Measurements from ENCODE around the gene MOB3B.

MOB3B gene

DNA sequence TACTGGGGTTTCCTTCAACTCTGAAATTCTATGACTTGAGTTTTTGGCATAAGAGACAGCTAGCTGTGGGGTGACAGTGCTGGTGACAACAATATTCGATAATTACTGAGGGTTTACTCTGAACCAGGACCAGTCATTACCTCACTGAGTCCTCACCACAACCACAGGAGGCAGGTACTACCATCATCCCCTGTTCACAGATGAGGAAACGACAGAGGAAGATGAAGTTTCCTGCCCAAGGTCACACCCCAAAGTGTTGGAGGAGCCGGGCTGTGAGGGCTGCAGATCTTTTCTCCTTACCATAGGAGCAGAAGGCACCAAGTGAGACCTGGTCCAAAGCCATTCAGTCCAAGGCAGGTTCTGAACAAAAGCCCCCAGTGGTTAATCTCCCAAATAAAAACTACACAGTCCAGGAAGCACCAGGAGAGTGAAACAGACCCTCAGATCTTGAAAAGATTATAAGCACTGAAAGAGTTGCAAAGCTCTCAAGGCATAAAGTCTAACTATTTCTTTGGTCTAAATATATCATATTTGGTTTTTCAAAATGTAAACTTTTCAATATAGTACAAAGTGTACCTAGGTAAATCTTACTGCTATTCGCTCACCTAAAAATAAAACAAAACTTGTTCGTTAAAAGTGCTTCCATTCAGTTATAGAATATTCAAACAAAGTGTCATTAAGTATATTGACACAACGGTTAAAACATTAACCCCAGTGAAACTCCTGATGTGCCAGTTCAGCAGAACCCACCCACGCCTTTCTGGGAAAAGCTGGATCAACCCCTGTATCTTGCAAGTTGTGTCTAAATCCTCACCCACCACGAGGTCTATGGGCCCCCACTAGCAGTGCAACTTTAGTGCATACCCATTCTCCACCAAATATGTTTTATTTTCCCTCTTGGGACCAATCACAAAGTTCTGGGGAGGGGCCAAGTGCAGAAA lies 150.0 kb downstream of the MOB3B start:
- no peak for TF ChIP-seq TCF4 (CRISPR knock-in tag; IDR thresholded peaks at IDR 0.05; ENCODE audit: borderline replicate concordance)
- ATAC-seq: no peak

GRCh38 chr9:27377811-27378456 lies 151.7 kb downstream of the MOB3B start:
- no peak for ATAC-seq
- TF ChIP-seq RARB (CRISPR knock-in tag; IDR thresholded peaks at IDR 0.05): no peak
- TF ChIP-seq, protein P1, sequence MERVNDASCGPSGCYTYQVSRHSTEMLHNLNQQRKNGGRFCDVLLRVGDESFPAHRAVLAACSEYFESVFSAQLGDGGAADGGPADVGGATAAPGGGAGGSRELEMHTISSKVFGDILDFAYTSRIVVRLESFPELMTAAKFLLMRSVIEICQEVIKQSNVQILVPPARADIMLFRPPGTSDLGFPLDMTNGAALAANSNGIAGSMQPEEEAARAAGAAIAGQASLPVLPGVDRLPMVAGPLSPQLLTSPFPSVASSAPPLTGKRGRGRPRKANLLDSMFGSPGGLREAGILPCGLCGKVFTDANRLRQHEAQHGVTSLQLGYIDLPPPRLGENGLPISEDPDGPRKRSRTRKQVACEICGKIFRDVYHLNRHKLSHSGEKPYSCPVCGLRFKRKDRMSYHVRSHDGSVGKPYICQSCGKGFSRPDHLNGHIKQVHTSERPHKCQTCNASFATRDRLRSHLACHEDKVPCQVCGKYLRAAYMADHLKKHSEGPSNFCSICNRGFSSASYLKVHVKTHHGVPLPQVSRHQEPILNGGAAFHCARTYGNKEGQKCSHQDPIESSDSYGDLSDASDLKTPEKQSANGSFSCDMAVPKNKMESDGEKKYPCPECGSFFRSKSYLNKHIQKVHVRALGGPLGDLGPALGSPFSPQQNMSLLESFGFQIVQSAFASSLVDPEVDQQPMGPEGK (CRISPR knock-in tag; IDR thresholded peaks at IDR 0.05; ENCODE audit: borderline replicate concordance): no peak
- no peak for TF ChIP-seq ARNTL (CRISPR knock-in tag; IDR thresholded peaks at IDR 0.05; ENCODE audit: borderline replicate concordance, low read depth)
- TF ChIP-seq ZNF565 (CRISPR knock-in tag; conservative IDR thresholded peaks at IDR 0.05; ENCODE audit: low read depth): no peak
- no peak for TF ChIP-seq TCF4 (CRISPR knock-in tag; IDR thresholded peaks at IDR 0.05; ENCODE audit: borderline replicate concordance)
- TF ChIP-seq ISL1 (CRISPR knock-in tag; IDR thresholded peaks at IDR 0.05): no peak
- no peak for TF ChIP-seq GLIS3 (CRISPR knock-in tag; IDR thresholded peaks at IDR 0.05)

DNA sequence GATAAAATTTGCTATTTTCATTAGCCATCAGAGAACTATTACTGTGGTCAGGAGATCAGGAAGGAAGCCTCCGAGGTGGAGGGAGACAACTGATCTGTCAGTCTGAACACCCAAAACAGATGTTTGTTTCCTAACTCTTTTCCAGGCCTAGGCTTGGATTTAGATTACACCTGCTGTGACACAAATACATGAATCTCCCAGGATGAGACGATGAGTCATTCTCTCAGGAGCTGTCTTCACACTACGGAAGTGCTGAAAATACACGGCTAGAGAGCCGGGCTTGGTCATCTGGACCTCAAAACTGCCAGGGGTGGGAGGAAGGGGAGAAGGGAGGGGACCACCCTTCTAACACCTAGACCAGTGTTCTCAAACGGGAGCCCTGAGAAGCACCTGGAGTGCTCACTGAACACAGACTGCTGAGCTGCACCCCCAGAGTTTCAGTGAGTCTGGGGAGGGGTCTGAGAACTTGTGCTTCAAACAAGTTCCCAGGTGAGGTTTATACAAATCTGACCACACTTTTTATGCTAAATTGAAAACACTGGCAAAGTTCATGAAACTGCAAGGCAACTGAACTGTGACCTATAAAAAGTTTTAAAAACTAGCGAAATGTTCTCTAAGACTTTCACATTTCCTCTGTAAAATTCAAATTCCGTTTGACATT lies 152.3 kb downstream of the MOB3B start:
- TF ChIP-seq ZFP30 (CRISPR knock-in tag; IDR thresholded peaks at IDR 0.05): no peak
- no peak for TF ChIP-seq SNAI2 (CRISPR knock-in tag; IDR thresholded peaks at IDR 0.05)
- no peak for TF ChIP-seq ZNF70 (CRISPR knock-in tag; IDR thresholded peaks at IDR 0.05)
- TF ChIP-seq ESRRG (CRISPR knock-in tag; IDR thresholded peaks at IDR 0.05): no peak
- TF ChIP-seq, protein P2, sequence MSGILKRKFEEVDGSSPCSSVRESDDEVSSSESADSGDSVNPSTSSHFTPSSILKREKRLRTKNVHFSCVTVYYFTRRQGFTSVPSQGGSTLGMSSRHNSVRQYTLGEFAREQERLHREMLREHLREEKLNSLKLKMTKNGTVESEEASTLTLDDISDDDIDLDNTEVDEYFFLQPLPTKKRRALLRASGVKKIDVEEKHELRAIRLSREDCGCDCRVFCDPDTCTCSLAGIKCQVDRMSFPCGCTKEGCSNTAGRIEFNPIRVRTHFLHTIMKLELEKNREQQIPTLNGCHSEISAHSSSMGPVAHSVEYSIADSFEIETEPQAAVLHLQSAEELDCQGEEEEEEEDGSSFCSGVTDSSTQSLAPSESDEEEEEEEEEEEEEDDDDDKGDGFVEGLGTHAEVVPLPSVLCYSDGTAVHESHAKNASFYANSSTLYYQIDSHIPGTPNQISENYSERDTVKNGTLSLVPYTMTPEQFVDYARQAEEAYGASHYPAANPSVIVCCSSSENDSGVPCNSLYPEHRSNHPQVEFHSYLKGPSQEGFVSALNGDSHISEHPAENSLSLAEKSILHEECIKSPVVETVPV (CRISPR knock-in tag; IDR thresholded peaks at IDR 0.05): no peak
- no peak for TF ChIP-seq TCF4 (CRISPR knock-in tag; IDR thresholded peaks at IDR 0.05; ENCODE audit: borderline replicate concordance)
- TF ChIP-seq, protein P1 (CRISPR knock-in tag; IDR thresholded peaks at IDR 0.05; ENCODE audit: borderline replicate concordance): no peak
- TF ChIP-seq, protein P3, sequence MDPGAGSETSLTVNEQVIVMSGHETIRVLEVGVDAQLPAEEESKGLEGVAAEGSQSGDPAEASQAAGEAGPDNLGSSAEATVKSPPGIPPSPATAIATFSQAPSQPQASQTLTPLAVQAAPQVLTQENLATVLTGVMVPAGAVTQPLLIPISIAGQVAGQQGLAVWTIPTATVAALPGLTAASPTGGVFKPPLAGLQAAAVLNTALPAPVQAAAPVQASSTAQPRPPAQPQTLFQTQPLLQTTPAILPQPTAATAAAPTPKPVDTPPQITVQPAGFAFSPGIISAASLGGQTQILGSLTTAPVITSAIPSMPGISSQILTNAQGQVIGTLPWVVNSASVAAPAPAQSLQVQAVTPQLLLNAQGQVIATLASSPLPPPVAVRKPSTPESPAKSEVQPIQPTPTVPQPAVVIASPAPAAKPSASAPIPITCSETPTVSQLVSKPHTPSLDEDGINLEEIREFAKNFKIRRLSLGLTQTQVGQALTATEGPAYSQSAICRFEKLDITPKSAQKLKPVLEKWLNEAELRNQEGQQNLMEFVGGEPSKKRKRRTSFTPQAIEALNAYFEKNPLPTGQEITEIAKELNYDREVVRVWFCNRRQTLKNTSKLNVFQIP (CRISPR knock-in tag; IDR thresholded peaks at IDR 0.05; ENCODE audit: borderline replicate concordance, low read depth): no peak
- no peak for TF ChIP-seq GLIS3 (CRISPR knock-in tag; IDR thresholded peaks at IDR 0.05)
- TF ChIP-seq TOX (CRISPR knock-in tag; IDR thresholded peaks at IDR 0.05; ENCODE audit: borderline replicate concordance): no peak
- no peak for TF ChIP-seq ZFP3 (CRISPR knock-in tag; IDR thresholded peaks at IDR 0.05)
- TF ChIP-seq ZNF565 (CRISPR knock-in tag; conservative IDR thresholded peaks at IDR 0.05; ENCODE audit: low read depth): no peak
- no peak for TF ChIP-seq BACH2 (CRISPR knock-in tag; IDR thresholded peaks at IDR 0.05; ENCODE audit: borderline replicate concordance)
- no peak for TF ChIP-seq ISL1 (CRISPR knock-in tag; IDR thresholded peaks at IDR 0.05)
- TF ChIP-seq TSHZ2 (CRISPR knock-in tag; IDR thresholded peaks at IDR 0.05): no peak
- peak; percentile 77 for ATAC-seq

Measured in SK-N-SH treated with all-trans-retinoic acid at 6 μM for 48 hours (cell line).